HG02763 (cell line): ENCODE data around the gene SVIL.
"Not testable (repeated sequence)": the region's sequence is repeated elsewhere in the genome, so short reads cannot be mapped to it uniquely, and the experiment has no call there.

ENCODE experiments used
- ATAC-seq: cut with Tn5 transposase; IDR thresholded peaks from one replicate; pipeline ENCODE4 v1.9.1; 2021; ENCODE audit warnings: mild to moderate bottlenecking, moderate library complexity; ENCODE audit not compliant: unreplicated experiment

Gene SVIL

GRCh38 chr10:29606693-29607092, 28.1 kb downstream of the SVIL start:
- ATAC-seq: not testable (repeated sequence)

DNA sequence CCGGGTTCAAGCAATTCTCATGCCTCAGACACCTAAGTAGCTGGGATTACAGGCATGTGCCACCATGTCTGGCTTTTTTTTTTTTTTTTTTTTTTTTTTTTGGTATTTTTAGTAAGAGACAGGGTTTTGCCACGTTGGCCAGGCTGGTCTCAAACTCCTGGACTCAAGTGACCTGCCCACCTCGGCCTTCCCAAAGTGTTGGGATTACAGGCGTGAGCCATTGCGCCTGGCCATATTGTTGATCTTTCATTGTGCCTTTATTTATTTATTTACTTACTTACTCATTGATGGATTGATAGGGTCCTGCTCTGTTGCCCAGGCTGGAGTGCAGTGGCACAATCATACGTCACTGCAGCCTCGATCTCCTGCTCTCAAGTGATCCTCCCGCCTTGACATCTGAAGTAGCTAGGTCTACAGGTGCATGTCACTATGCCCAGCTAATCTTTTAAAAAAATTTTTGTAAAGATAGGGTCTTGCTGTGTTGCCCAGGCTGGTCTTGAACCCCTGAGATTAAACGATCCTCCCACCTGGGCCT, 30.4 kb downstream of the SVIL start:
- ATAC-seq: no peak

DNA sequence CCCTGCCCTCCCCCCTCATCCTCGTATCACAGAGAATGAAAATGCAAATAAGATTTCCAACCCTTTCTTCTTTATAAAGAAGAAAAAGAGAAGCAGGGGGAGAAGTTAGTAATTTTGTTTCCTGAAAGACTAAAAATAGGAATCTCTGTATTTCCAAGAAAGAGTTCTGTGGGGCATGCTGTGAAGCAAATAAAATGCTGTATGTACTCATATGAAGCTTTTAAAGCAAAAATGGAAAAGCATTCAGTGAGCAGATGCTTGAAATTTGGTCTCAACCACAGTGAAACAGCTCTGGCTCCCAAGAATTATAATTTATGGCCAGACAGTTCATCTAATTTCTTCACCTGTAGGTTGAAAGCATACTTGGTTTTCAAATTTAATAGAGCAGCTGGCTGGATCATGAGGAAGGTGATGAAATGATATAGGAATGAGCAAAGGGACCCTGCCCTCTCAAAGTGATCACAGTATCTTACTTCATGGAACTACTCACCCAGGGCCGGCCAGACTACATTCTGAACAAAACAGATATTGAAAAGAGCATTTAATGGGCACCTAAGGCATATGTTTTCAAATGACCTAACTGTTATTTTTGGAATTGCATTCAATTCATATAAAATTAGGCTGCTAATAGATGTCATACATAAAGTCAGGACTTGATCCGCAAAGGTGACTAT, 31.4 kb downstream of the SVIL start:
- no peak for ATAC-seq

DNA sequence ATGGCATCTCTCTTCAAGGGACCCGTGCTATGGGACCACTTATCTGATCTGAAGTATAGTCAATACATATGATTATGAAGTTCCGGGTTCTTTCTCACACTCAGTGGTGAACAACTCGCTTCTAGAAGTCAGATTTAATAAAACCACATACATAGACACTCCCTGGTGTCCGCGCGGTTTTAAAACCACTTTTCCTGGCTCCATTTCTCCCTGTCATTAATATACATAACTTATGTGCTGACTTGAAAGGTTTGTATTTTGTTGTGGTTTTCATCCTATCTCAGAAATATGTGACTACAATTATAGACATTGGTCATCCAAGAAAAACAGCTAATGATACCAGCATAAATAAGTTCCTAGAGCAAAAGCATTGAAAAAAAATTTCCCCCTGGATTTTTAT, 34.0 kb downstream of the SVIL start:
- no peak for ATAC-seq

DNA sequence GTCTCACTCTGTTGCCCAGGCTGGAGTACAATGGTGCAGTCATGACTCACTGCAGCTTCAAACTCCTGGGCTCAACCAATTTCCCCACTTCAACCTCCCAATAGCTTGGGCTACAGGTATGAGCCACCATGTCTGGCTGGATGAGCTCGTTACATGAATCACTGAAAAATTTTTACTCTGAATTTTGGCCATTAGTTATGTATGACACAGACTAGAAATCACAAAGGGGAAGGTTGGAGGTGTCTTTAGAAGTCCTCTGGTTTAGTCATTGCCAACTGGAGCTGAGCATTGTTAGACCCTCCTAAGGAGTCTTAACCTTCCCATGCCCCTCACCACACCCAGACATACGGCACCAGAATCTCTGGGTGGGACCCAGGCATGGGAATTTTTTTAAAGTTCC, 34.7 kb downstream of the SVIL start:
- no peak for ATAC-seq

DNA sequence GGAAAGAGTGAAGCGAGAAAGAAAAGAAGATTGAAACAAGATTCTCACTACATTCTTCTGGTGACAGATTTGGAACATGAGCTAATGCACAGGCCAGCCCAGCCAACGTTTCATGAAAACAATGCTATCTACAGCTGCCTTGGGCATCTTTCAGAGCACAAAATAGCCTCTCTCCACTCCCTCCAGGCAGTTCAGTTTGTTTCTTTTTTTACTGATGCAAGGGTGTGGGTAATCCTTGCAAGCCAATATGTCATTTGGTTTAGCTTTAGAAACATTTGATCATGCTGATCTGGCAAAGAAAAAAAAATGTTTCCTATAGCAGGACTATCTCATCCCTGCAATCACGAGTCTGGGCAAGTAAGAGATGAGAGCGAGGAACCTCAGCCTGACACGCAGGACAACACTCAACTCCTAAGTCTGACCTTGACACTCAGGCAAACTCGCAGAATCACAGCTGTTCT, 35.9 kb downstream of the SVIL start:
- ATAC-seq: no peak

DNA sequence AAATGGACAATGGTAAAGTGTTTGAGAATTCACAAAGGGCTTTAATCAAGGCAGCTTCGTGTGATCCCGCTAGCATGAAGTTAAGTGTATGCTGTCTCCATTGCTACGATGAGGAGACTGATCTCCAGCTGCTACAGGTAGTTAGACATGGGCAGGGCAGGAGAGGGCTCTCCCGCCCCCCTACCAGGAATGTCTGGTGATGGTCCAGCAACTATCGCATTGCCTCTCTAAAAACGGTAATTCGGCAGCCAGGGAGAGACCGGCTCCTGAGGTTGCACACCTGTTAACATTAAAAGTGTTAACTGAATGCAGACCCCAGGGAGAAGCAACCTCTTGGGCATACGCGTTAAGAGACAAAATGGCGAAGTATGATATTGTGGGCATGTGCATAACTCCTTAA, 37.9 kb downstream of the SVIL start:
- no peak for ATAC-seq

- no peak for ATAC-seq
Measured at GRCh38 chr10:29596356-29596755, 38.4 kb downstream of the SVIL start.

DNA sequence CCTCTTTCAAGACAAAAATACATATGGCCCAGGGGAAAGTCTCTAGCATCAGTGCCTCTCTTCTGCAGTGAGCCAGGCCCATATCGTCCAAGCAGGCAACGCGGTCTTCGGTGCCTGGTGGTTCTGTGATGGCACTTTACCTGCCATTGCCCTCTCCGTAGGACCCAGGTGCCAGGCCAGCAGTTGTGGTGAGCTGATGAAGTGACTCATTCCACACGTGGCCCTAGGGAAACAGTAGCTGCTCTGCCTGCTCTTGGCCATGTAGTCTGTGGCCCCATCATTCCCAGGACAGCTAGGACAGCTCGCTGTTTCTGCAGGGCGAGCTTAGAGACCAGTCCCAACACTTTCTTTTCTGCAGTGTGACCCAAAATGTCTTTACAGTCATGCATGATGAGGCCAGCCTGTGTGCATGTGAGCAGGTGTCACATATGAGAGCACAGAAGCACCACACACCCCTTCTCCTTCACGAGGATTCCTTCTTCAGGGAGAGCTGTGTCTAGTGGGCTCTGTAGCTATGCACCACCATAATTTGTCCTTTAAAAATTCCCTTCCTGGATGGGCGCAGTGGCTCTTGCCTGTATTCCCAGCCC, 39.0 kb downstream of the SVIL start:
- ATAC-seq: no peak

- no peak for ATAC-seq
Measured at GRCh38 chr10:29595146-29595545, 39.6 kb downstream of the SVIL start.

DNA sequence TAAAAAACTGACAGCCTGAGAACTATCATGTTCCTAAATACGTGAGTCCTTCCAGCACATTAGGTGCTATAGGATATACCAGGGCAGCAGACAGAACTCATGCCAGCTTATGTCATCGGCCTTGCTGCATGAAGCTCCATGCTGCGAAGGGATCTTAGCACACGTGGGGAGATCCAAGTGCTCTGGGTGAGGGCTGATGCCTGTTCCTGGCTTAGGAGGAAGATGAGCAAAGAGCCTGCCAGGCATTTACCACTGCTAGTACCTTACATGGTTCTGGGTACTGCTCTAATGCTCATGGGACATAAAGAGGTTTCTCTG, 43.2 kb downstream of the SVIL start:
- ATAC-seq: no peak

- no peak for ATAC-seq
Measured at GRCh38 chr10:29590915-29591650, 43.7 kb downstream of the SVIL start.

DNA sequence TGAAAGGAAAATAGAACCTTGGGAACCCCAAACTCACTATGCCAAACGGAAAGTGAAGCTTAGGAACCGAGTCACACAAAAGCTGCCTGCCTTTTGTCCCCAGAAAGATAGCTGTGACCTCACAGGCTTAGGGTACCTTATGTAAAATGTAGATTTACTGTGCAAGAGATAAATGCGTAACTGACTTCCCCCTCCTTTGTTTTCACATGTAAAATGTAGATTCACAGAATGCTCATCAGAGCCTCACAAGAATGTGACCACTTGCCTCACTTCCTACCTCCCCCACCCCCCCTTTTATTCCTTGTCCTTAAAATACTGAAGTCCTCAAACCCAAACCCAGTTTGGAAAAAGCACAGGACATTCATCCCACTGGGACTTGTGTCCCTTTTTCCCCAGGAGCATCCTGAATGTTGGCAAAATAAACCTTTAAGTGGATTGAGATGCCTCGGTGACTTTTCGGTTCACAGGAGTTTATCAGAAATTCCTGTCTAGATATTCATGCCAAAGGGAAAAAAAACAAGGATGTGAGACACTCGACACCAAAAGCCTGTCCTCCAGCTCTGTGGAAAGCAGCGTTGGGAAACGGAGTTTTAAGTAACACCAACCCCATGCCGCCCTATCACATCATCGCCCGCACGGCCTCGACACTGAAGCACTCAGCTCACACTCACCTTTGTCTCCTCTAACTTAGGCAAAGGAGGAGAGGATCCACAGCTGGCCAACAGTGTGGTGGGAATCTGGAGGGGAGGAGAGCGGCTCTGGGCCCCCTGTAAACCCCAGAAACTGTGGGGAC, 45.9 kb downstream of the SVIL start:
- no peak for ATAC-seq

- not testable (repeated sequence) for ATAC-seq
Measured at GRCh38 chr10:29587750-29588628, 46.8 kb downstream of the SVIL start.

DNA sequence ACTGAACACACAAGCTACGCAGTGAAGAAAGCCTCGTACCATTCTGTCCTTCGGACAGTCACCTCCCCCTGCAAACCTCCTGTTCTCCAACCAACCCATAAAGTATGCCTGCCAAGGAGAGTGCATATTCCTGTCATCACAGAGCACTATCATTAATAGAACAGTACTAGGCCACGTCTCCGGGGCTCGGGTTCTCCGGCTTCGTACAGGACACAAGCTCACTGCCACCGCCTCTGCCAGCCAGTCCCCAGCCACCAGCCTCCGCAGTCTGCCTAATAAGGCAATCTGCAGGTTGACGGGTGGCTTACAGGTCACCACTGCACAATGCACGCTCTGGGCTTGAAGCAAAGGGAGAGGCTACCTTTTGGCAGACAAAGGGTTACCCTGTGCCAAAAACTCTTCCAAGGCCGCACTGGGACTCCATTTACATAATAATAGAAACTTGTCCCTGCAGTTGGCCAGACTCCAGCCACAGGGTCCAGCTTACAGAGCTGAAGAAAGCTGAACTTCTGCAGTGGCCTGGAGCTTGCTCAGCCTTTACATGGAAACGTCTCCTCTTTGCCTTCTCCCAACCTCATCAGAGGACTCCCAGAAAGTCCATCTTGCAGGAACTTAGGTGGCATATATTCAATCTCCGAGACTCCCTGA, 47.5 kb downstream of the SVIL start:
- ATAC-seq: not testable (repeated sequence)

DNA sequence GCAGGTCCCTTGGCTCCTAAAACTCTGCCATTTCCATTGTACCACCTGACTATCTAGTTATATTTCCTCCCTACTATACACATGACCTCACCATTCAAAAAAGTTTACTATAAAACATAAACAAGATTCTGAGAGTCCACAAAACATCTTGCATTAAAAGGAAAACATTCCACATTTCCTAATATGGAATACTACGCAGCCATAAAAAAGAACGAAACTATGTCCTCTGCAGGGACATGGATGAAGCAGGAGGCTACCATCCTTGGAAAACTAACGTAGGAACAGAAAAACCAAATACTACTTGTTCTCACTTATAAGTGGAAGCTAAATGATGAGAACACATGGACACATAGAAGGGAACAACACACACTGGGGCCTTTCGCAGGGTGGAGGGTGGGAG, 48.3 kb downstream of the SVIL start:
- ATAC-seq: no peak

DNA sequence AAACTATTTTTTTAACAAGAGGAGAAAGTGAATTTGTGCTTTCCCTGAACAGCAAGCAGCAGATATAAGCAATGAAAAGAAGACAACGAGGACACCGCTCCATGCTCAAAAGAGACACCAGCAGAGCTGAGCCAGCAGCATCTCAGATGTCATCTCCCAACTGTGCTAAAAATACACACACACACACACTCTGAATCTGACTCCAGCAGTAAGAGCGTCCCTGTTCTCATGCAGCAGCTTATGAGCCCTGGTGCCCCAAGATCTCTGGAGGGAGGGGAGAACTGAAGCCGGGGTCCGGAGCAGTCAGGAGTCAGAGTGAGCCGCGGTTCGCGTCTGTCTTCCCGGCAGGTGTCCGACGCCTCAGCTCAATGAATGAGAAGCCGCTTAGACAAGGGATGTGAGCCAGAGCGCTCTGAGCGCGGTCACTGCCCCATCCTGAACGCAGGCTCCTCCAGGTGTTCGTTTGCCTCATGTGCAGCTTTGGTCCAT, 49.2 kb downstream of the SVIL start:
- no peak for ATAC-seq

DNA sequence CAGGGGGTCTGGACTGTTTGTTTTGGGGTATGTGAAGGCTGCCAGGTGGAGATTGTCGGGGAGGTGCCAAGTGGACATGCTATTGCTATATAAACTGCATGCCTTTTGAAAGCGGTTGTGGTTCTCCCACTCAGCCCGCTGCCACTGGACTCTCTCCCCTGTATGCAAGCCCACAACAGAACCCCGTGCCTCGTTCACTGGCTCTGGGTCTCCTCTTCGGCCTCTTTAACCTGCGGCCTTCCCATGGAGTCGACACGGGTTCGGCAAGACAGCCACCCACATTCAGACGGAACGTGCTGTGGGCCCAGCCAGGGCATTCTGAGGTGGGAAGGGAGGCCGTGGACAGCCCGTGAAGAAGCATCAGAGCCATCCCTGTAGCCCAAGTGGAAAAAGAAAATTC, 50.3 kb downstream of the SVIL start:
- no peak for ATAC-seq

GRCh38 chr10:29583674-29584073, 51.1 kb downstream of the SVIL start:
- ATAC-seq: no peak

- not testable (repeated sequence) for ATAC-seq
Measured at GRCh38 chr10:29582769-29583168, 52.0 kb downstream of the SVIL start.
